Body of pancreas (tissue), 4 donors: Measurements from ENCODE around the gene C19orf33.

Experiments
- POLR2A ChIP-seq, 3 donors: fragments of 450-650 bp; IDR thresholded peaks; one replicate each; pipeline ENCODE4 v1.6.1; 2016; ENCODE audit warnings: antibody characterized with exemption in 3 of 3, mild to moderate bottlenecking in 2 of 3
- TF ChIP-seq, protein P1 (sequence below), 7 experiments: fragments of 450-650 bp in 4 of 7; fragments of 200-600 bp in 3 of 7; sonication (generic) in 3 of 7; IDR thresholded peaks; one replicate each; pipeline ENCODE4 v1.5.1; 2016 to 2019; ENCODE audit warnings: antibody characterized with exemption in 7 of 7

DNA sequence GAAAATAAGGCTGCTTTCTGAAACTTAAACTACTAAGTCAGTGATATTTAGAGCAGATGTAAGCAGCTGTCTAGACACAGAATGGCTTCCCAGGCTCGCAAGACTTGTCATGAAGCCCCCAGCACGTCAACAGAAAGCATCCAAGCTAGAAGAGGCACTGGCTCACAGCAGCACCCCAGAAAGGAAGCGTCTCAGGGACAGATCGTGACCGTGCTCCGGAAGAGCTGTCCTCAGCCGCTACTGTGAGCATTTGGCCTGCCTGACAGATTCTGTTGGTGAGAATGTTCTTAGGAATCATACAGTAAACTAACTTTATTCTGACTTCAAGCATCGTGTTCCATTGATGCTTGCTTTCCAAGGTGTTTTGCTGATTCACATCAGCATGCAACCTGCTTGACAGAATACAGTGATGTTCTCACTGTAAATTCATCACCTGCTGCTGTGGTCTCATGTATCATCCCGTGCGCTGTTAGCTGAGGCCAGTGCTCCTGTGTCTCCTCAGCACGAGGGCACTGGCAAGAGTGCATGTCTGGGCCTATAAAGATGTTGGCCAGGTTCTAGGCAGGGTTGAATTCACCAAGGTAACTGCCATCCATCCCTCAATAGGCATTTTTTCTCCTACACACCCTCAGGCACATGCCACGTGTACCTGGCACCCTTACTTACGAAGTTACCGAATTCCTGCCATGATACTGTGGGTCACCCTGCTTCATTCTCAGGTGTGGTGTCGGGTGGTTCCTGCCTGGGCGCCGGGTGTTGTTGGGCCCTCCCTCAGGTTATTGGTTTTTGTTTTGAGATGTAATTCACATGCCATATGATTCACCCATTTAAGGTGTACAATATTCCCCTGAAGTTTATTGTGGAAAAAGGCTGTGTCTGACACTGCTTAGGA lies 23.8 kb upstream of the C19orf33 start:
- no peak for TF ChIP-seq POLR2A (IDR thresholded peaks at IDR 0.05)
- TF ChIP-seq, protein P1, sequence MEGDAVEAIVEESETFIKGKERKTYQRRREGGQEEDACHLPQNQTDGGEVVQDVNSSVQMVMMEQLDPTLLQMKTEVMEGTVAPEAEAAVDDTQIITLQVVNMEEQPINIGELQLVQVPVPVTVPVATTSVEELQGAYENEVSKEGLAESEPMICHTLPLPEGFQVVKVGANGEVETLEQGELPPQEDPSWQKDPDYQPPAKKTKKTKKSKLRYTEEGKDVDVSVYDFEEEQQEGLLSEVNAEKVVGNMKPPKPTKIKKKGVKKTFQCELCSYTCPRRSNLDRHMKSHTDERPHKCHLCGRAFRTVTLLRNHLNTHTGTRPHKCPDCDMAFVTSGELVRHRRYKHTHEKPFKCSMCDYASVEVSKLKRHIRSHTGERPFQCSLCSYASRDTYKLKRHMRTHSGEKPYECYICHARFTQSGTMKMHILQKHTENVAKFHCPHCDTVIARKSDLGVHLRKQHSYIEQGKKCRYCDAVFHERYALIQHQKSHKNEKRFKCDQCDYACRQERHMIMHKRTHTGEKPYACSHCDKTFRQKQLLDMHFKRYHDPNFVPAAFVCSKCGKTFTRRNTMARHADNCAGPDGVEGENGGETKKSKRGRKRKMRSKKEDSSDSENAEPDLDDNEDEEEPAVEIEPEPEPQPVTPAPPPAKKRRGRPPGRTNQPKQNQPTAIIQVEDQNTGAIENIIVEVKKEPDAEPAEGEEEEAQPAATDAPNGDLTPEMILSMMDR (IDR thresholded peaks at IDR 0.05), result no peak
